ENCODE results near the gene CHAF1A. TPM values are rescaled to one million over a fixed set of nuclear protein-coding genes. Genes with fewer than 3 reads are reported as not detected.

Gene CHAF1A
- total RNA-seq, 1 experiment from 2014 or later: 30.0 TPM

DNA sequence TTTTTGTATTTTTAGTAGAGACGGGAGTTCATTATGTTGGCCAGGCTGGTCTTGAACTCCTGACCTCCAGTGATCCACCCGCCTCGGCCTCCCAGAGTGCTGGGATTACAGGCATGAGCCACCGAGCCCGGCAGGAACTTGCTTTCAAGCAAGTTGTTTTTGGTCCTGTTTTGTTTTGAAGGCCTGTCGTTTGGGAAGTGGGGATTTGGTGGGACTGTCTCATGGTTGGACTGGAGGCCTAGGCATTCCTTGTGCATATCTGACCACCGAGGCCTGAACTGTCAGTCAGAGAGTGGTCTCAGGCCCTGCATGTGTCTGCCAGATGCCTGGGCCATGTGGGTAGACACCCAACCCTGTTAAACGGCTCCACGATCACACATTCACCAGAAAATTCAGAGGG, 28.9 kb downstream of the CHAF1A start:
- no peaks in the 10 kb centered on the region for H3K27me3 ChIP-seq (ENCODE audit: insufficient read depth, low read depth)
- no peak overlapping the region for H3K27ac ChIP-seq
- H3K9me2 ChIP-seq (ENCODE audit: insufficient read depth): no peaks in the 10 kb centered on the region
- no peak for TF ChIP-seq EZH2 (IDR thresholded peaks at IDR 0.05; ENCODE audit: low read depth)
- TF ChIP-seq, protein P1, sequence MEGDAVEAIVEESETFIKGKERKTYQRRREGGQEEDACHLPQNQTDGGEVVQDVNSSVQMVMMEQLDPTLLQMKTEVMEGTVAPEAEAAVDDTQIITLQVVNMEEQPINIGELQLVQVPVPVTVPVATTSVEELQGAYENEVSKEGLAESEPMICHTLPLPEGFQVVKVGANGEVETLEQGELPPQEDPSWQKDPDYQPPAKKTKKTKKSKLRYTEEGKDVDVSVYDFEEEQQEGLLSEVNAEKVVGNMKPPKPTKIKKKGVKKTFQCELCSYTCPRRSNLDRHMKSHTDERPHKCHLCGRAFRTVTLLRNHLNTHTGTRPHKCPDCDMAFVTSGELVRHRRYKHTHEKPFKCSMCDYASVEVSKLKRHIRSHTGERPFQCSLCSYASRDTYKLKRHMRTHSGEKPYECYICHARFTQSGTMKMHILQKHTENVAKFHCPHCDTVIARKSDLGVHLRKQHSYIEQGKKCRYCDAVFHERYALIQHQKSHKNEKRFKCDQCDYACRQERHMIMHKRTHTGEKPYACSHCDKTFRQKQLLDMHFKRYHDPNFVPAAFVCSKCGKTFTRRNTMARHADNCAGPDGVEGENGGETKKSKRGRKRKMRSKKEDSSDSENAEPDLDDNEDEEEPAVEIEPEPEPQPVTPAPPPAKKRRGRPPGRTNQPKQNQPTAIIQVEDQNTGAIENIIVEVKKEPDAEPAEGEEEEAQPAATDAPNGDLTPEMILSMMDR (conservative IDR thresholded peaks at IDR 0.05): no peak
- H2AFZ ChIP-seq: no peak overlapping the region
- H4K20me1 ChIP-seq (ENCODE audit: insufficient read depth): no peaks in the 10 kb centered on the region
- H3K4me3 ChIP-seq: no peak overlapping the region
- POLR2A ChIA-PET (ENCODE audit: unreplicated experiment): no interaction called here
- DNase-seq: no peak
- no TSS peak for BruUV-seq (replicated peaks)
- no peaks in the 10 kb centered on the region for H3K4me1 ChIP-seq (replicated peaks; ENCODE audit: insufficient read depth)
- intact Hi-C loops (cut with micrococcal nuclease; ENCODE audit: unreplicated experiment): no loop called here
- H3K4me2 ChIP-seq: no peak overlapping the region
- no peaks in the 10 kb centered on the region for H3K36me3 ChIP-seq (ENCODE audit: low read depth)
- no peaks in the 10 kb centered on the region for H3F3A ChIP-seq (ENCODE audit: insufficient read depth, low read depth)
- CTCF ChIA-PET: no interaction called here
- H3K79me2 ChIP-seq (ENCODE audit: low read depth): no peaks in the 10 kb centered on the region
- H3K9me3 ChIP-seq (ENCODE audit: insufficient read depth, low read depth): no peaks in the 10 kb centered on the region

DNA sequence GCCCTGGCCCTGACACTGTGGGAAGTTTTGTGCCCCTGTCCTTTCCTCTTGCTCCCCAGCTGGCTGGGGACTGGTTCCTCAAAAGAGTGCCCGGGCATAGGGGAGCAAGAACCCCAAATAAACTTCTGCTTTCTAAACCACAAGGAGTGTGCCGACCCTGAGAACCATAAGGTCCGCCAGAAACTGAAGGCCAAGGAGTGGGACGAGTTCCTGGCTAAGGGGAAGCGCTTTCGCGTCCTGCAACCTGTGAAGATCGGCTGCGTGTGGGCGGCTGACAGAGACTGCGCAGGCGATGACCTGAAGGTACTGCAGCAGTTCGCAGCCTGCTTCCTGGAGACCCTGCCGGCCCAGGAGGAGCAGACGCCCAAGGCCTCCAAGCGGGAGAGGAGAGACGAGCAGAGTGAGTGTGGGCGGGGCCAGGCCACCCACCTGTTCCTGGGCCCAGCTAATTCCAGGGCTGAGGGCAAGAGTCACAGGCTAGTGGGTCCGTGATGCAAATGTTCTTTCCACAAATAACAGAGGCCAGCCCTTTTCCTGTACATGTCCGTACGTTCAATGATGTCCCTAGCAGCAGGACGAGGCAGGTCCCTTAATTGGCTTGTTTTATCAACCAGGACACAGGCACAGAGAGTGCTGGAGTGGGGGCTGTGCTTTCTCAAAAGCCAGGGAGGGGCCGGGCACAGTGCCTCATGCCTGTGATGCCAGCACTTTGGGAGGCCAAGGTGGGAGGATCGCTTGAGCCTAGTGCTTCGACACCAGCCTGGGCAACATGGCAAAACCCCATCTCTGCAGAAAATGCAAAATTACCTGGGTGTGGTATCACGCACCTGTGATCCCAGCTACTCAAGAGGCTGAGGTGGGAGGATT, 29.6 kb downstream of the CHAF1A start:
- Histone ChIP-seq H3F3A (ENCODE audit: insufficient read depth, low read depth) (no peaks in the 10 kb centered on the region), H3K4me3 (no peak overlapping the region), H3K36me3 (ENCODE audit: low read depth) (no peaks in the 10 kb centered on the region), H3K27me3 (ENCODE audit: insufficient read depth, low read depth) (no peaks in the 10 kb centered on the region), H3K9me3 (ENCODE audit: insufficient read depth, low read depth) (no peaks in the 10 kb centered on the region), H3K9me2 (ENCODE audit: insufficient read depth) (no peaks in the 10 kb centered on the region), H3K4me1 (replicated peaks; ENCODE audit: insufficient read depth) (no peaks in the 10 kb centered on the region), H2AFZ (no peak overlapping the region), H3K79me2 (ENCODE audit: low read depth) (no peaks in the 10 kb centered on the region), H3K4me2 (no peak overlapping the region), H3K27ac (no peak overlapping the region), H4K20me1 (ENCODE audit: insufficient read depth) (no peaks in the 10 kb centered on the region)
- no TSS peak for BruUV-seq (replicated peaks)
- ChIA-PET CTCF (no interaction called here), POLR2A (ENCODE audit: unreplicated experiment) (no interaction called here)
- no peak for DNase-seq
- intact Hi-C loops (cut with micrococcal nuclease; ENCODE audit: unreplicated experiment): no loop called here
- no peak for TF ChIP-seq EZH2 (IDR thresholded peaks at IDR 0.05; ENCODE audit: low read depth)
- TF ChIP-seq, protein P1 (conservative IDR thresholded peaks at IDR 0.05): no peak

DNA sequence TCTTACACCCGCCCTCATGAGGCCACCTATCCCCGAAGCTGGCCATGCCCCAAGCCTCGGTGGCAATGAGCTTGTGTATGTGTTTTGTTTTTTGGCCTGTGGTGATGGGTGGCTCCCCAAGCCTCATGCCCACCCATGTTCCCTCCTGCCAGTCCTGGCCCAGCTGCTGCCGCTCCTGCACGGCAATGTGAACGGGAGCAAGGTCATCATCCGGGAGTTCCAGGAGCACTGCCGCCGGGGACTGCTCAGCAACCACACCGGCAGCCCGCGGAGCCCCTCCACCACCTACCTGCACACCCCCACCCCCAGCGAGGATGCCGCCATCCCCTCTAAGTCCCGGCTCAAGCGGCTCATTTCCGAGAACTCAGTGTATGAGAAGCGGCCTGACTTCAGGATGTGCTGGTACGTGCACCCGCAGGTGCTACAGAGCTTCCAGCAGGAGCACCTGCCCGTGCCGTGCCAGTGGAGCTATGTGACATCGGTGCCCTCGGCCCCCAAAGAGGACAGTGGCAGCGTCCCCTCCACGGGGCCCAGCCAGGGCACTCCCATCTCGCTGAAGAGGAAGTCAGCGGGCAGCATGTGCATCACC, 30.6 kb downstream of the CHAF1A start:
- ChIA-PET CTCF (no interaction called here), POLR2A (ENCODE audit: unreplicated experiment) (no interaction called here)
- Histone ChIP-seq H3K36me3 (ENCODE audit: low read depth) (no peaks in the 10 kb centered on the region), H3K79me2 (ENCODE audit: low read depth) (no peaks in the 10 kb centered on the region), H3K4me1 (replicated peaks; ENCODE audit: insufficient read depth) (no peaks in the 10 kb centered on the region), H3K9me3 (ENCODE audit: insufficient read depth, low read depth) (no peaks in the 10 kb centered on the region), H4K20me1 (ENCODE audit: insufficient read depth) (no peaks in the 10 kb centered on the region), H3K27me3 (ENCODE audit: insufficient read depth, low read depth) (no peaks in the 10 kb centered on the region), H2AFZ (no peak overlapping the region), H3K27ac (no peak overlapping the region), H3F3A (ENCODE audit: insufficient read depth, low read depth) (no peaks in the 10 kb centered on the region), H3K4me3 (no peak overlapping the region), H3K9me2 (ENCODE audit: insufficient read depth) (no peaks in the 10 kb centered on the region), H3K4me2 (no peak overlapping the region)
- TF ChIP-seq EZH2 (IDR thresholded peaks at IDR 0.05; ENCODE audit: low read depth): no peak
- TF ChIP-seq, protein P1 (conservative IDR thresholded peaks at IDR 0.05): no peak
- intact Hi-C loops (cut with micrococcal nuclease; ENCODE audit: unreplicated experiment): no loop called here
- no peak for DNase-seq
- no TSS peak for BruUV-seq (replicated peaks)

All from PC-9 (cell line).